HCT116 (cell line): ENCODE data around the gene ABCB8.

Source experiments
- EZH2 ChIP-seq: fragments of 200-600 bp; sonication (generic); IDR thresholded peaks from 2 replicates; pipeline ENCODE4 v1.6.1; 2017; ENCODE audit warnings: antibody characterized with exemption, mixed run types
- FOSL1 ChIP-seq: IDR thresholded peaks from 2 replicates; pipeline ENCODE4 v1.6.1; 2012; ENCODE audit warnings: low read depth
- POLR2A ChIP-seq: IDR thresholded peaks from 2 replicates; pipeline ENCODE4 v1.7.0; 2011; ENCODE audit warnings: borderline replicate concordance; ENCODE audit not compliant: insufficient read depth, insufficient read length; ENCODE audit errors: extremely low read depth
- RAD21 ChIP-seq: IDR thresholded peaks from 2 replicates; pipeline ENCODE4 v1.6.1; 2012; ENCODE audit warnings: low read depth, mild to moderate bottlenecking
- SIN3A ChIP-seq: IDR thresholded peaks from 2 replicates; pipeline ENCODE4 v1.6.1; 2012; ENCODE audit warnings: low read depth
- ZNF274 ChIP-seq: fragments of 200-500 bp; sonication (Bioruptor generic); IDR thresholded peaks from 2 replicates; pipeline ENCODE4 v1.6.1; 2014; ENCODE audit warnings: mild to moderate bottlenecking, low read depth, low read length, inconsistent platforms
- TF ChIP-seq, protein P1 (sequence below): IDR thresholded peaks from 2 replicates; pipeline ENCODE4 v1.6.1; 2012; ENCODE audit warnings: low read depth
- TF ChIP-seq, protein P2 (sequence below), 3 experiments: fragments of 200-600 bp in 1 of 3; sonication (generic) in 1 of 3; IDR thresholded peaks in 2 of 3; conservative IDR thresholded peaks in 1 of 3; 2 replicates each; pipeline ENCODE4 v1.5.1; 2012 to 2017; ENCODE audit warnings: low read depth in 2 of 3, low read length in 2 of 3, antibody characterized with exemption in 1 of 3, borderline replicate concordance in 1 of 3, control low read depth in 1 of 3, mild to moderate bottlenecking in 1 of 3, mixed read lengths in 1 of 3, mixed run types in 1 of 3, moderate library complexity in 1 of 3; ENCODE audit not compliant: insufficient read depth in 1 of 3
- TF ChIP-seq, protein P3 (sequence below): IDR thresholded peaks from 2 replicates; pipeline ENCODE4 v1.6.1; 2012

DNA sequence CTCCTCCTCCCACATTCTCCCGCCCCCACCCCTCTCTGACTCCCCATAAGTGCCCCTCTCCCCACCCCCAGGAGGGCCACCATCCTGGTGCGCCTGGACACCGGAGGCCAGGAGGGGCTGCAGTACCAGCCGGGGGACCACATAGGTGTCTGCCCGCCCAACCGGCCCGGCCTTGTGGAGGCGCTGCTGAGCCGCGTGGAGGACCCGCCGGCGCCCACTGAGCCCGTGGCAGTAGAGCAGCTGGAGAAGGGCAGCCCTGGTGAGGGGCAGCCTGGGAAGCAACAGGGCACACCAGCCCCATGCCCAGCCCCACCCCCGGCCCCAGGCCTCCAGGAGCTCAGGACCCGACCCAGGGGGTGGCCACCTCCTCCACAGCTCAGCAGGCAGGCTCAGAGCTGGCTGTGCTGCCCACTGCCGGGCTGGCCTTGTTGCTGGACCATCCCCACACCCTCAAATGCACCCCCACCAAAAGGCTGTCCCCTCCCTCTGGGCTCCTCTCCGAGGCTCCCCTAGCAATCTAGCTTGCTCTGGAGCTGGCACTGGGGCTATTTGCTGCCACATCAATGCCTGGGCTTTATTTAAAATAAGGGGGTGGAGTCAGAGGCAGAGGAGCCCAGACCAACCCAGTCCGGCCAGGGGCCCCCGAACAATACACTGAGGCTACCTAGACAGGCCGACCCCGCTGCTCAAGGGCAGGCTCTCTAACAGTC is 18.8 kb upstream of the ABCB8 start:
- TF ChIP-seq POLR2A, result peak; percentile 5
- TF ChIP-seq, protein P1, sequence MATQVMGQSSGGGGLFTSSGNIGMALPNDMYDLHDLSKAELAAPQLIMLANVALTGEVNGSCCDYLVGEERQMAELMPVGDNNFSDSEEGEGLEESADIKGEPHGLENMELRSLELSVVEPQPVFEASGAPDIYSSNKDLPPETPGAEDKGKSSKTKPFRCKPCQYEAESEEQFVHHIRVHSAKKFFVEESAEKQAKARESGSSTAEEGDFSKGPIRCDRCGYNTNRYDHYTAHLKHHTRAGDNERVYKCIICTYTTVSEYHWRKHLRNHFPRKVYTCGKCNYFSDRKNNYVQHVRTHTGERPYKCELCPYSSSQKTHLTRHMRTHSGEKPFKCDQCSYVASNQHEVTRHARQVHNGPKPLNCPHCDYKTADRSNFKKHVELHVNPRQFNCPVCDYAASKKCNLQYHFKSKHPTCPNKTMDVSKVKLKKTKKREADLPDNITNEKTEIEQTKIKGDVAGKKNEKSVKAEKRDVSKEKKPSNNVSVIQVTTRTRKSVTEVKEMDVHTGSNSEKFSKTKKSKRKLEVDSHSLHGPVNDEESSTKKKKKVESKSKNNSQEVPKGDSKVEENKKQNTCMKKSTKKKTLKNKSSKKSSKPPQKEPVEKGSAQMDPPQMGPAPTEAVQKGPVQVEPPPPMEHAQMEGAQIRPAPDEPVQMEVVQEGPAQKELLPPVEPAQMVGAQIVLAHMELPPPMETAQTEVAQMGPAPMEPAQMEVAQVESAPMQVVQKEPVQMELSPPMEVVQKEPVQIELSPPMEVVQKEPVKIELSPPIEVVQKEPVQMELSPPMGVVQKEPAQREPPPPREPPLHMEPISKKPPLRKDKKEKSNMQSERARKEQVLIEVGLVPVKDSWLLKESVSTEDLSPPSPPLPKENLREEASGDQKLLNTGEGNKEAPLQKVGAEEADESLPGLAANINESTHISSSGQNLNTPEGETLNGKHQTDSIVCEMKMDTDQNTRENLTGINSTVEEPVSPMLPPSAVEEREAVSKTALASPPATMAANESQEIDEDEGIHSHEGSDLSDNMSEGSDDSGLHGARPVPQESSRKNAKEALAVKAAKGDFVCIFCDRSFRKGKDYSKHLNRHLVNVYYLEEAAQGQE, result no peak
- TF ChIP-seq, protein P2, sequence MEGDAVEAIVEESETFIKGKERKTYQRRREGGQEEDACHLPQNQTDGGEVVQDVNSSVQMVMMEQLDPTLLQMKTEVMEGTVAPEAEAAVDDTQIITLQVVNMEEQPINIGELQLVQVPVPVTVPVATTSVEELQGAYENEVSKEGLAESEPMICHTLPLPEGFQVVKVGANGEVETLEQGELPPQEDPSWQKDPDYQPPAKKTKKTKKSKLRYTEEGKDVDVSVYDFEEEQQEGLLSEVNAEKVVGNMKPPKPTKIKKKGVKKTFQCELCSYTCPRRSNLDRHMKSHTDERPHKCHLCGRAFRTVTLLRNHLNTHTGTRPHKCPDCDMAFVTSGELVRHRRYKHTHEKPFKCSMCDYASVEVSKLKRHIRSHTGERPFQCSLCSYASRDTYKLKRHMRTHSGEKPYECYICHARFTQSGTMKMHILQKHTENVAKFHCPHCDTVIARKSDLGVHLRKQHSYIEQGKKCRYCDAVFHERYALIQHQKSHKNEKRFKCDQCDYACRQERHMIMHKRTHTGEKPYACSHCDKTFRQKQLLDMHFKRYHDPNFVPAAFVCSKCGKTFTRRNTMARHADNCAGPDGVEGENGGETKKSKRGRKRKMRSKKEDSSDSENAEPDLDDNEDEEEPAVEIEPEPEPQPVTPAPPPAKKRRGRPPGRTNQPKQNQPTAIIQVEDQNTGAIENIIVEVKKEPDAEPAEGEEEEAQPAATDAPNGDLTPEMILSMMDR (IDR thresholded peaks at IDR 0.05 in 2 of 3, conservative IDR thresholded peaks at IDR 0.05 in 1 of 3; ENCODE audit: borderline replicate concordance in 1 of 3, insufficient read depth in 1 of 3, low read depth in 2 of 3, low read length in 2 of 3), result peak in 2 of 3 experiments; percentile 55 to 63; a peak in 4 of 6 replicates
- no peak for TF ChIP-seq ZNF274
- TF ChIP-seq EZH2, result no peak
- TF ChIP-seq FOSL1, result no peak
- no peak for TF ChIP-seq SIN3A
- TF ChIP-seq, protein P3, sequence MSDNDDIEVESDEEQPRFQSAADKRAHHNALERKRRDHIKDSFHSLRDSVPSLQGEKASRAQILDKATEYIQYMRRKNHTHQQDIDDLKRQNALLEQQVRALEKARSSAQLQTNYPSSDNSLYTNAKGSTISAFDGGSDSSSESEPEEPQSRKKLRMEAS, result no peak
- no peak for TF ChIP-seq RAD21
